Keratinocyte (primary cell): ENCODE measurements around the gene NDUFB6. TPM values are rescaled to one million over a fixed set of nuclear protein-coding genes. Genes with fewer than 3 reads are reported as not detected.
A peak's percentile ranks its signal among the peaks of the same experiment; 100 is the strongest.

Source experiments
- DNase-seq: peaks from one replicate; pipeline ENCODE4 v3.0.0-alpha.2; 2011; ENCODE audit warnings: low read depth, missing footprints, low spot score
- FAIRE-seq: peaks from 2 replicates; lab custom pipeline; 2011; peaks lifted over from hg19 to GRCh38; lab: Jason Lieb, UNC
- H2AFZ ChIP-seq: 2 replicates; pipeline ENCODE4 v1.6.0; 2012; ENCODE audit warnings: low read length, control low read depth, inconsistent platforms; ENCODE audit not compliant: control insufficient read depth
- H3K27ac ChIP-seq: 2 replicates; pipeline ENCODE4 v1.5.1; 2011; ENCODE audit warnings: low read length; ENCODE audit not compliant: control insufficient read depth, insufficient read depth
- H3K27me3 ChIP-seq: 3 replicates; pipeline ENCODE4 v1.6.0; 2011; ENCODE audit warnings: low read length; ENCODE audit not compliant: control insufficient read depth, insufficient read depth; ENCODE audit errors: extremely low read depth
- H3K36me3 ChIP-seq, 2 experiments: 2 replicates in 1 of 2; 3 replicates in 1 of 2; pipeline ENCODE4 v1.5.1; 2011; ENCODE audit warnings: low read length in 2 of 2, mild to moderate bottlenecking in 1 of 2; ENCODE audit not compliant: control insufficient read depth in 2 of 2, insufficient read depth in 2 of 2; ENCODE audit errors: extremely low read depth in 1 of 2
- H3K4me1 ChIP-seq: 3 replicates; pipeline ENCODE4 v1.5.1; 2011; ENCODE audit warnings: low read length; ENCODE audit not compliant: control insufficient read depth, insufficient read depth; ENCODE audit errors: extremely low read depth
- H3K4me2 ChIP-seq: 3 replicates; pipeline ENCODE4 v1.6.0; 2011; ENCODE audit warnings: low read depth, low read length; ENCODE audit not compliant: control insufficient read depth, insufficient read depth; ENCODE audit errors: extremely low read depth
- H3K4me3 ChIP-seq, 3 experiments: fragments of 200-600 bp in 1 of 3; sonication (generic) in 1 of 3; 2 replicates in 2 of 3; 3 replicates in 1 of 3; pipeline ENCODE4 v1.5.1; 2011 to 2016; ENCODE audit warnings: low read length in 3 of 3, mild to moderate bottlenecking in 3 of 3, control low read depth in 2 of 3, inconsistent platforms in 1 of 3, low read depth in 1 of 3, mixed read lengths in 1 of 3, mixed run types in 1 of 3, moderate library complexity in 1 of 3; ENCODE audit not compliant: control insufficient read depth in 2 of 3, insufficient read depth in 2 of 3; ENCODE audit errors: extremely low read depth in 1 of 3
- H3K79me2 ChIP-seq: 2 replicates; pipeline ENCODE4 v1.6.0; 2012; ENCODE audit warnings: low read length; ENCODE audit not compliant: control insufficient read depth, insufficient read depth
- H3K9ac ChIP-seq: 3 replicates; pipeline ENCODE4 v1.6.0; 2011; ENCODE audit warnings: low read length; ENCODE audit not compliant: control insufficient read depth, insufficient read depth; ENCODE audit errors: extremely low read depth
- H3K9me1 ChIP-seq: 3 replicates; pipeline ENCODE4 v1.6.0; 2011; ENCODE audit warnings: low read length; ENCODE audit not compliant: control insufficient read depth, insufficient read depth; ENCODE audit errors: extremely low read depth
- H3K9me3 ChIP-seq: 2 replicates; pipeline ENCODE4 v1.5.1; 2012; ENCODE audit warnings: low read depth, low read length; ENCODE audit not compliant: control insufficient read depth
- H4K20me1 ChIP-seq: 3 replicates; pipeline ENCODE4 v1.6.0; 2011; ENCODE audit warnings: low read length; ENCODE audit not compliant: control insufficient read depth, insufficient read depth; ENCODE audit errors: extremely low read depth
- CTCF ChIP-seq, 3 experiments: IDR thresholded peaks in 1 of 3; conservative IDR thresholded peaks in 1 of 3; optimal IDR thresholded peaks in 1 of 3; 2 replicates in 2 of 3; 3 replicates in 1 of 3; pipeline versions ENCODE3 to v1.5.1; 2011; ENCODE audit warnings: low read length in 3 of 3, mild to moderate bottlenecking in 3 of 3, moderate library complexity in 2 of 3, control low read depth in 1 of 3, inconsistent platforms in 1 of 3; ENCODE audit not compliant: insufficient read depth in 2 of 3; ENCODE audit errors: extremely low read depth in 1 of 3
- EZH2 ChIP-seq: IDR thresholded peaks from one replicate; pipeline ENCODE4 v1.6.1; 2012; ENCODE audit warnings: inconsistent platforms, mild to moderate bottlenecking, low read length, moderate library complexity
- dilution Hi-C: fragments of 300-500 bp; cut with MboI; formaldehyde crosslinking; loops from one replicate; pipeline ENCODE4 v1.7.0; 2020; ENCODE audit warnings: low sequenced_read_pairs; ENCODE audit not compliant: extremely low pct_ligation_motif_present
- polyA plus RNA-seq, 5 experiments: library from polyadenylated mRNA; depleted of rRNA in 3 of 5; stranded (reverse) in 3 of 5; stranded (forward) in 1 of 5; unstranded in 1 of 5; fragments of >200 nt; gene quantifications; 1 replicate in 1 of 5; 2 replicates in 3 of 5; 3 replicates in 1 of 5; pipeline versions ENCODE4 v1.2.1 to v1.2.3, GENCODE V29; 2011 to 2012; ENCODE audit warnings: missing spikeins in 2 of 5, low read depth in 1 of 5, low replicate concordance in 1 of 5

The NDUFB6 gene
- polyA plus RNA-seq, 1 donor (not counting 4 experiments of a cell fraction or from before 2014, with no cell fraction given), result 67.0 TPM

- no peak overlapping the region for H3K4me3 ChIP-seq
- no peak overlapping the region for H2AFZ ChIP-seq
- H3K79me2 ChIP-seq, result peaks cover 30% of the 10 kb centered on the region
- no peak overlapping the region for H3K4me2 ChIP-seq
- no peak for TF ChIP-seq CTCF (optimal IDR thresholded peaks at IDR 0.05 in 1 of 3, IDR thresholded peaks at IDR 0.05 in 1 of 3, conservative IDR thresholded peaks at IDR 0.05 in 1 of 3; ENCODE audit: extremely low read depth in 1 of 3, insufficient read depth in 2 of 3, low read length in 3 of 3)
- no peak for TF ChIP-seq EZH2
- peaks cover 13% of the 10 kb centered on the region for H3K4me1 ChIP-seq
- H3K9me3 ChIP-seq, result no peaks in the 10 kb centered on the region
- DNase-seq, result no peak
- H3K9me1 ChIP-seq, result no peaks in the 10 kb centered on the region
- no peak overlapping the region for H3K27ac ChIP-seq
- peaks cover 0 to 3% of the 10 kb centered on the region in 2 experiments for H3K36me3 ChIP-seq
- H3K9ac ChIP-seq, result no peak overlapping the region
- dilution Hi-C loops, result loop anchor here (25.0 kb wide), 1 partner anchor 138 kb away; no protein-coding TSS in a partner anchor
- no peak for FAIRE-seq
- no peaks in the 10 kb centered on the region for H4K20me1 ChIP-seq
- H3K27me3 ChIP-seq, result peaks cover 3% of the 10 kb centered on the region
Observed at GRCh38 chr9:32574858-32575257, 1.9 kb upstream of the NDUFB6 start.

- H3K9me3 ChIP-seq, result no peaks in the 10 kb centered on the region
- H4K20me1 ChIP-seq, result no peaks in the 10 kb centered on the region
- H3K36me3 ChIP-seq, result peaks cover 0 to 3% of the 10 kb centered on the region in 2 experiments
- DNase-seq, result no peak
- no peak overlapping the region for H3K9ac ChIP-seq
- no peak overlapping the region for H3K27ac ChIP-seq
- peaks cover 35% of the 10 kb centered on the region for H3K79me2 ChIP-seq
- H3K4me1 ChIP-seq, result peaks cover 13% of the 10 kb centered on the region
- peak overlapping the region; percentile 98 for H3K4me2 ChIP-seq
- H3K27me3 ChIP-seq, result no peaks in the 10 kb centered on the region
- H3K9me1 ChIP-seq, result no peaks in the 10 kb centered on the region
- TF ChIP-seq EZH2 (no peak), CTCF (optimal IDR thresholded peaks at IDR 0.05 in 1 of 3, IDR thresholded peaks at IDR 0.05 in 1 of 3, conservative IDR thresholded peaks at IDR 0.05 in 1 of 3; ENCODE audit: extremely low read depth in 1 of 3, insufficient read depth in 2 of 3, low read length in 3 of 3) (no peak)
- H3K4me3 ChIP-seq, result no peak overlapping the region
- no peak for FAIRE-seq
- dilution Hi-C loops, result loop anchor here (25.0 kb wide), 1 partner anchor 137 kb away; no protein-coding TSS in a partner anchor
- H2AFZ ChIP-seq, result peak overlapping the region; percentile 98
Observed at GRCh38 chr9:32573821-32574220, 862 bp upstream of the NDUFB6 start.
